ENCODE results near the gene SPEG.

The SPEG gene

DNA sequence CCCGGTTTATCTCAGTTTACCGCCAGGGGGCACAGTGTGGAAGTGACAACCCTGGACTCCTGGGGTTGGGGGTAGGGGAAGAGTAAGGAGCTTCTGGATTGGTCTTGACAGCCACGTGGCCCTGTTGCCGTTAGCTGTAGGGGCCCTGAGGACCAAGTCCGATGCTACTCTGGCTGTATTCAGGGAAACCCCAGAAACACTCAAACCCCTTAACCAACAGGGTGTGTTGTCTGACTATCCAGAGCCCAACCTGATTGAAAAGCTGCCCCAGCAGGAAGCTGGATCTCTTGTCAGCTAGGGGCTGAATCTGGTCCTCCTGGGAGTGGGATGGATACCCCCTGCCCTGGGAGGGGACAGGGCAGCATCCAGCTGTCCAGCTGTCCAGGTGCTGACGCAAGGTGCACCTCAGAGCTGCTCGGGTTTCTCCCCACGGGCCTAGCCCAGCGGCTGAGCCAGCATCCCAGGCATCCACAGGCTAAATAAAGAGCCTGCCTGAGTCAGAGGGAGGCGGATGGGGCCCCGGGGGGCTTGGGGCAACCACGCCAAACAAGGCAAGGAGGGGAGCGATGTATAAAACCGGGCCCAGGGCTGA lies 61.0 kb downstream of the SPEG start:
- Mint-ChIP-seq H3K4me3 (no peak overlapping the region), H3K36me3 (peaks cover 10% of the 10 kb centered on the region), H3K9me3 (no peaks in the 10 kb centered on the region), H3K4me1 (peaks cover 45% of the 10 kb centered on the region), H3K27ac (no peak overlapping the region)
- peak; percentile 19 for ATAC-seq
- DNase-seq (ENCODE audit: low spot score in 2 of 2), result peak; percentile 29 to 73

GRCh38 chr2:219496247-219496824 lies 61.7 kb downstream of the SPEG start:
- H3K4me3 Mint-ChIP-seq, result peak overlapping the region; percentile 98
- DNase-seq (ENCODE audit: low spot score in 2 of 2) (no peak), ATAC-seq (no peak)
- H3K27ac Mint-ChIP-seq, result no peak overlapping the region
- H3K9me3 Mint-ChIP-seq, result no peaks in the 10 kb centered on the region
- peaks cover 10% of the 10 kb centered on the region for H3K36me3 Mint-ChIP-seq
- H3K4me1 Mint-ChIP-seq, result peaks cover 47% of the 10 kb centered on the region

GRCh38 chr2:219496825-219497494 lies 62.3 kb downstream of the SPEG start:
- Mint-ChIP-seq H3K27ac (no peak overlapping the region), H3K36me3 (peaks cover 10% of the 10 kb centered on the region), H3K4me1 (peaks cover 54% of the 10 kb centered on the region), H3K4me3 (peak overlapping the region; percentile 98), H3K9me3 (no peaks in the 10 kb centered on the region)
- ATAC-seq, result no peak
- DNase-seq (ENCODE audit: low spot score in 2 of 2), result no peak

GRCh38 chr2:219497495-219498279 lies 63.0 kb downstream of the SPEG start:
- peaks cover 13% of the 10 kb centered on the region for H3K36me3 Mint-ChIP-seq
- peaks cover 55% of the 10 kb centered on the region for H3K4me1 Mint-ChIP-seq
- peak overlapping the region; percentile 98 for H3K4me3 Mint-ChIP-seq
- ATAC-seq, result peak; percentile 52
- H3K9me3 Mint-ChIP-seq, result no peaks in the 10 kb centered on the region
- no peak overlapping the region for H3K27ac Mint-ChIP-seq
- peak; percentile 45 to 74 for DNase-seq (ENCODE audit: low spot score in 2 of 2)

DNA sequence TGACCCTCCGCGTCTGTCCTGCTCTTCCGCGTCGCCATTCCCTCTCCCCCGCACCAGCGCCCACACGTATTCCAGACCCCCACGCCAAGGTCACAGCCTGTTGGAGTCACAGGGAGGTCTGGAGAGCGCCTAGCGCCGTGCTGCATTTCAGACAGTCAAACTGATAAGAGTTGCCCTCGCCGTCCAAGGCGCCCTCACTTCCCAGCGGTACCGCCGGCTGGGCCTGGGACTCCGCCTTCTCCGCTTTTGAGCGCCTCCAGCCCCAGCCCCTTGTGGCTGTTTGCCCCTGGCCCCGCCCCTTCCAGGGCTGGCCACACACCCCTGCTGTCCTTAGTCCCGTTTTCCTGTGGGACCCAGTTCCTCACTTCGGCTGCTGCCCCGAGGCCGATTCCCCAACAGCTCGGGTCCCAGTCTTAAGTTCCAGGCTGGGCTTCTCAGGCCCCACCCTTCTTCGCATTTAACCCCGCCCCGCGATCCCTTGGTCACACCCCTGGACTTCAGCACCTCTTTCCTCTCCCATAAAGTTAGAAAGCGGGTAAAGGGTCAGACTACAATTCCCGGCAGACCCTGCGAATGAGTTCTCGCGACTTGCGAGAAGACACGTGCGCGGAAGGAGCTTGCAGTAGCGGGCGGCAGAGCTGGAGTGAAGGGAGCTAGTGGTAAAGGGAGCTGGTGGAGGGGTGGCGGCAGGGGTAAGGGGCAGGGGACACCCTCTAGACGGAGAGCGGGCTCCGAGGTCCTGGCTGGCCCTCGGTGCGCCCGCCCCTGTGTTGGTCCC lies 63.8 kb downstream of the SPEG start, which contains the start of gene GMPPA:
Gene GMPPA (plus strand): TSS at position 612 of the 778 bp plus-strand sequence. CDS start 1,085 bp downstream, outside the sequence.
- peak; percentile 83 to 96 for DNase-seq (ENCODE audit: low spot score in 2 of 2)
- Mint-ChIP-seq H3K36me3 (peaks cover 21% of the 10 kb centered on the region), H3K4me1 (peaks cover 55% of the 10 kb centered on the region), H3K4me3 (peak within 1 kb of the TSS; percentile 98), H3K27ac (peak within 1 kb of the TSS; percentile 93), H3K9me3 (no peaks in the 10 kb centered on the region)
- peak; percentile 94 for ATAC-seq

DNA sequence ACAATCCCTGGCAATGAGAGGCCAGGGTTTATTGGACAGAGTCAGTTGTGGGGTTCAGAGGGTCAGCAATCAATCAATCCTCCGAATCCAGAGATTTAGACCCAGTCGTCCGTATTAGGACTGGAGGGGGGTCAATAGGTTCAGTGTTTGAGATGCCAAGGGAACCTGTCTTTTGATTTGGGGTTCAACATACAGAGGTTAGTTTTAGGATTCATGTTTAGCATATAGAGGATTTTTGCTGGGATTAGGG lies 64.3 kb downstream of the SPEG start:
- H3K27ac Mint-ChIP-seq, result peak overlapping the region; percentile 93
- ATAC-seq, result no peak
- peaks cover 21% of the 10 kb centered on the region for H3K36me3 Mint-ChIP-seq
- peak overlapping the region; percentile 98 for H3K4me3 Mint-ChIP-seq
- no peak for DNase-seq (ENCODE audit: low spot score in 2 of 2)
- H3K9me3 Mint-ChIP-seq, result no peaks in the 10 kb centered on the region
- peaks cover 55% of the 10 kb centered on the region for H3K4me1 Mint-ChIP-seq

GRCh38 chr2:219499555-219499954 lies 64.9 kb downstream of the SPEG start:
- Mint-ChIP-seq H3K36me3 (peaks cover 27% of the 10 kb centered on the region), H3K27ac (peak overlapping the region; percentile 93), H3K4me1 (peaks cover 55% of the 10 kb centered on the region), H3K4me3 (peak overlapping the region; percentile 98), H3K9me3 (no peaks in the 10 kb centered on the region)
- ATAC-seq (no peak), DNase-seq (ENCODE audit: low spot score in 2 of 2) (no peak)

DNA sequence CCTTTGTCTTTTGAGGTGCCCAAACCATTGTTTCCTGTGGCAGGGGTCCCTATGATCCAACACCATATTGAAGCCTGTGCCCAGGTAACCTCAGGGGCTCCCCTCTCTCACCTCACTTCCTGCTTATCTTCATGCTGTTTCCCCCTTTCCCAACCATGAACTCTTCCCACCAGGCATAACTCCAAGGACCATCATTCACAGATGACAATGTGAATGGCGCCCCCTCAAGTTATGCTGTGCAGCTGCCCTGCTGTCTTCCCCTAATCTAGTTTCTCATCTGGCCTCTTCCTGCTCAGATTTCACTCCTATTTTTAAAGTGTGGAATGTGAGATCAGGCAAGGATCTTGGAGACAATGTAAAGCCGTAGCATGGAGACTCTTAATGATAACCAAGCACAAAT lies 65.5 kb downstream of the SPEG start:
- Mint-ChIP-seq H3K36me3 (peaks cover 32% of the 10 kb centered on the region), H3K9me3 (no peaks in the 10 kb centered on the region), H3K4me3 (peak overlapping the region; percentile 98), H3K27ac (peak overlapping the region; percentile 93), H3K4me1 (peaks cover 55% of the 10 kb centered on the region)
- ATAC-seq, result no peak
- DNase-seq (ENCODE audit: low spot score in 2 of 2), result no peak

DNA sequence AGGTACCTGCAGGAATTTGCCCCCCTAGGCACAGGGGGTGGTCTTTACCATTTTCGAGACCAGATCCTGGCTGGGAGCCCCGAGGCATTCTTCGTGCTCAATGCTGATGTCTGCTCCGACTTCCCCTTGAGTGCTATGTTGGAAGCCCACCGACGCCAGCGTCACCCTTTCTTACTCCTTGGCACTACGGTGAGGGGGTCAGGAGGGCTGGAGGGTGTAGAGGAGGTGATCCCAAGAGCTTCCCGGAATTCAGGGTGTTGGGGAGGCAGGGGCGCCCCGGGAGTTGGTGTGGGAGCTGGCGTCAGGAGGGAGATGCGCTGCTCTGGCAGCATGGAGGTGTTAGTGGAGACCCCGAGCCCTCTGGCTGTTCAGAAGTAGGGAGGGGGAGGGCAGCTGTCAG lies 67.2 kb downstream of the SPEG start:
- H3K4me1 Mint-ChIP-seq, result peaks cover 47% of the 10 kb centered on the region
- no peak for DNase-seq (ENCODE audit: low spot score in 2 of 2)
- no peaks in the 10 kb centered on the region for H3K9me3 Mint-ChIP-seq
- H3K36me3 Mint-ChIP-seq, result peaks cover 50% of the 10 kb centered on the region
- H3K4me3 Mint-ChIP-seq, result no peak overlapping the region
- ATAC-seq, result no peak
- peak overlapping the region; percentile 69 for H3K27ac Mint-ChIP-seq

- no peak overlapping the region for H3K27ac Mint-ChIP-seq
- DNase-seq (ENCODE audit: low spot score in 2 of 2) (no peak), ATAC-seq (no peak)
- H3K9me3 Mint-ChIP-seq, result no peaks in the 10 kb centered on the region
- H3K4me3 Mint-ChIP-seq, result no peak overlapping the region
- peaks cover 40% of the 10 kb centered on the region for H3K4me1 Mint-ChIP-seq
- H3K36me3 Mint-ChIP-seq, result peaks cover 57% of the 10 kb centered on the region
These were observed 68.0 kb downstream of the SPEG start for GRCh38 chr2:219502618-219503017.

GRCh38 chr2:219505585-219505984 lies 70.9 kb downstream of the SPEG start:
- H3K36me3 Mint-ChIP-seq, result peaks cover 53% of the 10 kb centered on the region
- DNase-seq (ENCODE audit: low spot score in 2 of 2) (no peak), ATAC-seq (no peak)
- peaks cover 24% of the 10 kb centered on the region for H3K4me1 Mint-ChIP-seq
- H3K27ac Mint-ChIP-seq, result no peak overlapping the region
- no peak overlapping the region for H3K4me3 Mint-ChIP-seq
- no peaks in the 10 kb centered on the region for H3K9me3 Mint-ChIP-seq

DNA sequence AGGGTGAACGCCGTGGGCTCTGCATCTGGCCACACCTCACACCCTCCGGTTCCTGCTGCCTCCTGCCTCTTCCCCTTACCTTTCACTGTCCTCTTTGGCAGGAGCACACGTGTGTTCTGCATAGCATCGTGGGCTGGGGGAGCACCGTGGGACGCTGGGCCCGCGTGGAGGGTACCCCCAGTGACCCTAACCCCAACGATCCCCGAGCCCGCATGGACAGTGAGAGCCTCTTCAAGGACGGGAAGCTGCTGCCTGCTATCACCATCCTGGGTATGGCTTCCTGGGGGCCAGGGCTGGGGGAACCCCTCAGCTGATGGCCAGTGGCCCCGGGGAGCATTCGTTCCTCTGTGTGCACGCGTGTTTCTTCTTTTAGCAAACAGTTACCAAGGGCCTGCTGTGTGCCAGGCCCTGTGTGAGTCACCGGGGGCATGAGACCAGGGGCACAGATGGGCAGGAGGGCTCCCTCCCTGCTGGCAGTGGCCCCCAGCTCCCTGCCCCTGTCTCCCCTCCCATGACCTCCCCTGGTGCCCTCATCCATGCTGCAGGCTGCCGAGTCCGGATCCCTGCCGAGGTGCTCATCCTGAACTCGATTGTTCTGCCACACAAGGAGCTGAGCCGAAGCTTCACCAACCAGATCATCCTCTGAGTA lies 71.6 kb downstream of the SPEG start:
- no peak overlapping the region for H3K4me3 Mint-ChIP-seq
- H3K4me1 Mint-ChIP-seq, result peaks cover 23% of the 10 kb centered on the region
- H3K27ac Mint-ChIP-seq, result peak overlapping the region; percentile 40
- H3K36me3 Mint-ChIP-seq, result peaks cover 53% of the 10 kb centered on the region
- no peaks in the 10 kb centered on the region for H3K9me3 Mint-ChIP-seq
- DNase-seq (ENCODE audit: low spot score in 2 of 2), result no peak
- no peak for ATAC-seq

DNA sequence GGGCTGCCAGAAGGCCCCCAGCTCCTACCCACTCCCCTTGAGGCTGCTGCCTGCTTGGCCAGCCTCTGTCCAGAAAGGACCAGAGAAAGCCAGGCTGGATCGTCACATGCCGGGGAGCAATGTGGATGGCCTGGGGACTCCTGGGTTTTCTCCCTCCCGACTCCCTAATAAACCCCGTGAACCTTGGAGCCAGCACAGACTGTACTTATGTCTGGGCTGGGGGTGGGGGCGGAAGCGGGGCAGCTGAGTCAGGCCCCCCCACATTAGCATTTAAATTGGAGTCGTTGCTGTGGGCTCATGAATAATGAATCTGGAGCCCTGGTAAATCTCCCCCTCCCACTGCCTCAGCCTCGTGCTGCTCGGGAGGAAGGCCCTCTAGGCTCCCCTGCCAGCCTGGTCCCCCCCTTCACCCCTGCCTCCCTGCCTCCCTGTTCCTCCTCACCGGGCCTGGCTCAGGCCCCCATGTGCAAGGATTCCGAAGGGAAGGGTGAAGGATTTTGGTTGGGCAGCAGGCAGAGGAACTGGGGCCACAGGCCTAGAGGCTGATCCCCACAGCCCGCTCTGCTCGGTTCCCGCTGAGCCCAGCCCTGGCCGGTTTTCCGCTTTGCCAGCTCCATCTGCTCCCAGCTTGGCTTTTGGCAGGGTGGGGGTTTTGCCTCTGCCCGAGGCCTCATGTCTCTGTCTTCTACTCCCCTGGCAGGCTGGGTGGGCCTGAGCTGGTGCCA lies 72.3 kb downstream of the SPEG start:
- Mint-ChIP-seq H3K9me3 (no peaks in the 10 kb centered on the region), H3K4me3 (no peak overlapping the region), H3K4me1 (peaks cover 17% of the 10 kb centered on the region), H3K27ac (peak overlapping the region; percentile 40), H3K36me3 (peaks cover 53% of the 10 kb centered on the region)
- no peak for ATAC-seq
- no peak for DNase-seq (ENCODE audit: low spot score in 2 of 2)
